GM23248 (cell line): ENCODE results near the gene PKN2. TPM values are rescaled to one million over a fixed set of nuclear protein-coding genes. Genes with fewer than 3 reads are reported as not detected.

ENCODE experiments used
- DNase-seq: peaks from one replicate; pipeline ENCODE4 v3.0.0-alpha.2; 2015
- H2AFZ ChIP-seq: fragments of 200-600 bp; sonication (generic); 2 replicates; pipeline ENCODE4 v1.6.1; 2016; ENCODE audit warnings: antibody characterized with exemption
- H3F3A ChIP-seq: fragments of 200-600 bp; sonication (generic); 2 replicates; pipeline ENCODE4 v1.6.1; 2016; ENCODE audit warnings: mild to moderate bottlenecking, antibody characterized with exemption, mixed run types; ENCODE audit not compliant: insufficient read depth
- H3K27ac ChIP-seq: fragments of 200-600 bp; sonication (generic); 2 replicates; pipeline ENCODE4 v1.5.1; 2016; ENCODE audit warnings: mild to moderate bottlenecking
- H3K27me3 ChIP-seq: fragments of 200-600 bp; sonication (generic); replicated peaks from 2 replicates; pipeline ENCODE4 v1.6.1; 2016; ENCODE audit warnings: mild to moderate bottlenecking; ENCODE audit not compliant: insufficient read depth
- H3K36me3 ChIP-seq: fragments of 200-600 bp; sonication (generic); 2 replicates; pipeline ENCODE4 v1.6.1; 2016; ENCODE audit warnings: low read depth, mild to moderate bottlenecking
- H3K4me1 ChIP-seq: fragments of 200-600 bp; sonication (generic); 2 replicates; pipeline ENCODE4 v1.6.1; 2016; ENCODE audit warnings: mild to moderate bottlenecking; ENCODE audit not compliant: insufficient read depth
- H3K4me2 ChIP-seq: fragments of 200-600 bp; sonication (generic); one replicate; pipeline ENCODE4 v1.6.1; 2016; ENCODE audit warnings: mild to moderate bottlenecking; ENCODE audit not compliant: unreplicated experiment
- H3K4me3 ChIP-seq: fragments of 200-600 bp; sonication (generic); 2 replicates; pipeline ENCODE4 v1.5.1; 2016; ENCODE audit warnings: mild to moderate bottlenecking
- H3K79me2 ChIP-seq: fragments of 200-600 bp; sonication (generic); 2 replicates; pipeline ENCODE4 v1.6.1; 2016; ENCODE audit warnings: mild to moderate bottlenecking; ENCODE audit not compliant: insufficient read depth
- H3K9ac ChIP-seq: fragments of 200-600 bp; sonication (generic); 2 replicates; pipeline ENCODE4 v1.6.1; 2016; ENCODE audit warnings: mild to moderate bottlenecking
- H3K9me2 ChIP-seq: fragments of 200-600 bp; sonication (generic); 2 replicates; pipeline ENCODE4 v1.6.1; 2016; ENCODE audit warnings: mixed run types, mild to moderate bottlenecking, moderate library complexity; ENCODE audit not compliant: insufficient read depth
- H3K9me3 ChIP-seq: fragments of 200-600 bp; sonication (generic); one replicate; pipeline ENCODE4 v1.6.1; 2017; ENCODE audit warnings: low read depth
- H4K20me1 ChIP-seq: fragments of 200-600 bp; sonication (generic); 2 replicates; pipeline ENCODE4 v1.6.0; 2016; ENCODE audit not compliant: insufficient read depth
- EZH2 ChIP-seq: fragments of 200-600 bp; sonication (generic); IDR thresholded peaks from 2 replicates; pipeline ENCODE4 v1.6.1; 2018; ENCODE audit warnings: antibody characterized with exemption, mild to moderate bottlenecking; ENCODE audit not compliant: insufficient read depth, poor library complexity, severe bottlenecking
- EZH2phosphoT487 ChIP-seq: fragments of 200-600 bp; sonication (generic); IDR thresholded peaks from 2 replicates; pipeline ENCODE4 v1.6.1; 2018; ENCODE audit warnings: antibody characterized with exemption, moderate library complexity, mild to moderate bottlenecking, low read depth; ENCODE audit not compliant: insufficient read depth
- WGBS, 2 experiments: methylation state at CpG; one replicate each; pipeline ENCODE4 v1.1.6; 2015 to 2017; ENCODE audit warnings: low lambda C conversion rate in 2 of 2, low coverage in 1 of 2; ENCODE audit errors: missing lambda C conversion rate in 2 of 2; 5-methylcytosine and 5-hydroxymethylcytosine counted together
- in situ Hi-C: fragments of 300-500 bp; cut with MboI; formaldehyde crosslinking; loops from 2 replicates; pipeline ENCODE4 v1.15.0; 2020
- polyA plus RNA-seq: library from polyadenylated mRNA; unstranded; fragments of >200 nt; fragmentation: Nextera tagmentation; extraction: Ambion mirVana; gene quantifications from 2 replicates; pipeline ENCODE4 v1.2.1, GENCODE V29; 2016
- total RNA-seq: library from RNA; depleted of rRNA; stranded (reverse); fragments of >200 nt; shearing (Covaris generic); gene quantifications from 2 replicates; pipeline ENCODE4 v1.2.3, GENCODE V29; 2014

Gene PKN2
- total and polyA plus RNA-seq, 2 experiments from 2014 or later, result 24.0 to 32.6 TPM

GRCh38 chr1:88722492-88722891 is 38.4 kb downstream of the PKN2 start:
- H3K9ac ChIP-seq, result no peak overlapping the region
- WGBS, 2 experiments, result 94 to 97% methylated on average over 5 of the region's 5 CpGs
- peaks cover 19% of the 10 kb centered on the region; the same call in 1 of the 2 replicates for H4K20me1 ChIP-seq
- no peaks in the 10 kb centered on the region for H3K27me3 ChIP-seq
- DNase-seq, result no peak
- peaks cover 100% of the 10 kb centered on the region for H3K79me2 ChIP-seq
- H3K9me3 ChIP-seq, result no peaks in the 10 kb centered on the region
- H3K27ac ChIP-seq, result no peak overlapping the region
- H2AFZ ChIP-seq, result no peak overlapping the region
- H3K4me1 ChIP-seq, result no peaks in the 10 kb centered on the region
- in situ Hi-C loops, result no loop called here
- H3K4me3 ChIP-seq, result no peak overlapping the region
- TF ChIP-seq EZH2phosphoT487, result no peak
- no peak for TF ChIP-seq EZH2
- H3F3A ChIP-seq, result no peaks in the 10 kb centered on the region
- no peak overlapping the region for H3K4me2 ChIP-seq
- H3K9me2 ChIP-seq, result no peaks in the 10 kb centered on the region
- H3K36me3 ChIP-seq, result no peaks in the 10 kb centered on the region

- no peaks in the 10 kb centered on the region for H3K36me3 ChIP-seq
- H3K9me2 ChIP-seq, result no peaks in the 10 kb centered on the region
- no peaks in the 10 kb centered on the region for H3K27me3 ChIP-seq
- peaks cover 16% of the 10 kb centered on the region for H3F3A ChIP-seq
- no peak overlapping the region for H2AFZ ChIP-seq
- in situ Hi-C loops, result no loop called here
- H3K9ac ChIP-seq, result no peak overlapping the region
- peaks cover 12% of the 10 kb centered on the region for H3K4me1 ChIP-seq
- H3K9me3 ChIP-seq, result no peaks in the 10 kb centered on the region
- TF ChIP-seq EZH2phosphoT487 (no peak), EZH2 (no peak)
- no peak overlapping the region for H3K4me2 ChIP-seq
- no peak overlapping the region for H3K4me3 ChIP-seq
- no peak overlapping the region for H3K27ac ChIP-seq
- H3K79me2 ChIP-seq, result peaks cover 95% of the 10 kb centered on the region
- peaks cover 20% of the 10 kb centered on the region; the same call in 1 of the 2 replicates for H4K20me1 ChIP-seq
- no peak for DNase-seq
These were observed 42.6 kb downstream of the PKN2 start for GRCh38 chr1:88726697-88727096.

GRCh38 chr1:88727205-88727604 is 43.1 kb downstream of the PKN2 start:
- TF ChIP-seq EZH2, result no peak
- no peak for TF ChIP-seq EZH2phosphoT487
- Histone ChIP-seq H3K9ac (no peak overlapping the region), H3F3A (peaks cover 21% of the 10 kb centered on the region), H3K36me3 (no peaks in the 10 kb centered on the region), H3K9me2 (no peaks in the 10 kb centered on the region), H2AFZ (no peak overlapping the region), H3K4me3 (no peak overlapping the region), H3K9me3 (no peaks in the 10 kb centered on the region), H3K79me2 (peaks cover 95% of the 10 kb centered on the region), H4K20me1 (peaks cover 18% of the 10 kb centered on the region; the same call in 1 of the 2 replicates), H3K27me3 (no peaks in the 10 kb centered on the region), H3K4me2 (no peak overlapping the region), H3K27ac (no peak overlapping the region), H3K4me1 (peaks cover 17% of the 10 kb centered on the region)
- DNase-seq, result no peak
- in situ Hi-C loops, result no loop called here
- WGBS, 2 experiments, result 100% methylated on average over 1 of the region's 1 CpG

DNA sequence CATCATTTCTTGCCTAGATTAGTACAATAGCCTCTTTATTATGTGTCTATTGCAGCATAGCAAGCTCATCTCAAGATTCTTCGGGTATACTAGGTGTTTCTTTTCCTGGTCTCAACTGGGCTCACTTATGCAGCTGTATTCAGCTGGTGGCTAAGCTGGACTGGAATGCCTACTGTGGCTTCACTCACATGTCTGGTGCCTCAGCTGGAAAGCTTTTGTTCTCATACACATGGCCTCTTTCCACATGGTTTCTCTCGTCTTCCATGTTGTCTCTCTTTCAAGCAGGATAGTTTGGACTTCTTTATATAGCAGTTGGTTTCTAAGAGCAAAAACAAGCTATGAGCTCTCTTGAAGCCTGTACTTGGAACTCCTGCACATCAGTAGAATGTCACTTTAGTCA is 45.2 kb downstream of the PKN2 start:
- TF ChIP-seq EZH2phosphoT487 (no peak), EZH2 (no peak)
- no peak for DNase-seq

GRCh38 chr1:88730132-88730675 is 46.1 kb downstream of the PKN2 start:
- no peak for DNase-seq
- H3K27ac ChIP-seq, result no peak overlapping the region

More for the DNA sequence above, 45.2 kb downstream of the PKN2 start:
- H3K27ac ChIP-seq, result no peak overlapping the region
- 98% methylated on average over 2 of the region's 2 CpGs for WGBS, 2 experiments
- H2AFZ ChIP-seq, result no peak overlapping the region
- H3K9me2 ChIP-seq, result no peaks in the 10 kb centered on the region
- in situ Hi-C loops, result no loop called here
- peaks cover 18% of the 10 kb centered on the region; the same call in 1 of the 2 replicates for H4K20me1 ChIP-seq
- H3K9me3 ChIP-seq, result no peaks in the 10 kb centered on the region
- H3K4me3 ChIP-seq, result no peak overlapping the region
- H3K79me2 ChIP-seq, result peaks cover 95% of the 10 kb centered on the region
- peaks cover 20% of the 10 kb centered on the region for H3K4me1 ChIP-seq
- H3K27me3 ChIP-seq, result no peaks in the 10 kb centered on the region
- H3K9ac ChIP-seq, result no peak overlapping the region
- H3F3A ChIP-seq, result peaks cover 21% of the 10 kb centered on the region
- no peak overlapping the region for H3K4me2 ChIP-seq
- no peaks in the 10 kb centered on the region for H3K36me3 ChIP-seq

More at GRCh38 chr1:88730132-88730675, 46.1 kb downstream of the PKN2 start:
- in situ Hi-C loops, result no loop called here
- 91 to 98% methylated on average over 4 of the region's 4 CpGs for WGBS, 2 experiments
- Histone ChIP-seq H3K9ac (no peak overlapping the region), H3K9me3 (no peaks in the 10 kb centered on the region), H3K27me3 (no peaks in the 10 kb centered on the region), H3K79me2 (peaks cover 95% of the 10 kb centered on the region), H3K36me3 (no peaks in the 10 kb centered on the region), H3K4me2 (no peak overlapping the region), H2AFZ (no peak overlapping the region), H3K4me3 (no peak overlapping the region), H3K4me1 (peaks cover 20% of the 10 kb centered on the region), H3K9me2 (no peaks in the 10 kb centered on the region), H4K20me1 (peaks cover 18% of the 10 kb centered on the region; the same call in 1 of the 2 replicates), H3F3A (peaks cover 21% of the 10 kb centered on the region)
- TF ChIP-seq EZH2 (no peak), EZH2phosphoT487 (no peak)
